Measurements from ENCODE around the gene HMGB1.

DNA sequence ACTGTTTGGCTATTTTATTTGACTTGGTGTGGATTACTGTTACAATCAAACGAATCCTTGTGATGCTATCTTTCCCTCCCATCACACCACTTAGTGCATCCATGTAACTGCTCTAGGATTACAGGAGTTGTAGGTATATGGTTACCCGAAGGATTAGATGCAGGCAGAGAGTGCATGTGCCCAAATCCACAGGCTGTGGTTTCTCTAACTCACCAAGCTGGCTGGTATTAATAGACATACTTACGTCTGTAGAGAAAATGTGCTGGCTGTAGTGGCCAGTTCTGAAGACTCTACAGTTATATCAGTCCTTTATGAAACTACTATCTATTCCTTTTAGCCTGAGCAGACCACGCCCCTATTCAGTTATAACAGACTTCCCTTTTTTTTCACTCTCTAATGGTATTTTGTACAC is 1.1 kb upstream of the HMGB1 start:
- TF ChIP-seq POLR2A (IDR thresholded peaks at IDR 0.05) (no peak), POLR2AphosphoS5 (IDR thresholded peaks at IDR 0.05) (no peak)
- TF ChIP-seq, protein P1, sequence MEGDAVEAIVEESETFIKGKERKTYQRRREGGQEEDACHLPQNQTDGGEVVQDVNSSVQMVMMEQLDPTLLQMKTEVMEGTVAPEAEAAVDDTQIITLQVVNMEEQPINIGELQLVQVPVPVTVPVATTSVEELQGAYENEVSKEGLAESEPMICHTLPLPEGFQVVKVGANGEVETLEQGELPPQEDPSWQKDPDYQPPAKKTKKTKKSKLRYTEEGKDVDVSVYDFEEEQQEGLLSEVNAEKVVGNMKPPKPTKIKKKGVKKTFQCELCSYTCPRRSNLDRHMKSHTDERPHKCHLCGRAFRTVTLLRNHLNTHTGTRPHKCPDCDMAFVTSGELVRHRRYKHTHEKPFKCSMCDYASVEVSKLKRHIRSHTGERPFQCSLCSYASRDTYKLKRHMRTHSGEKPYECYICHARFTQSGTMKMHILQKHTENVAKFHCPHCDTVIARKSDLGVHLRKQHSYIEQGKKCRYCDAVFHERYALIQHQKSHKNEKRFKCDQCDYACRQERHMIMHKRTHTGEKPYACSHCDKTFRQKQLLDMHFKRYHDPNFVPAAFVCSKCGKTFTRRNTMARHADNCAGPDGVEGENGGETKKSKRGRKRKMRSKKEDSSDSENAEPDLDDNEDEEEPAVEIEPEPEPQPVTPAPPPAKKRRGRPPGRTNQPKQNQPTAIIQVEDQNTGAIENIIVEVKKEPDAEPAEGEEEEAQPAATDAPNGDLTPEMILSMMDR (IDR thresholded peaks at IDR 0.05), result no peak

Data from stomach (tissue), 4 donors.